Measurements from ENCODE around the gene TRAPPC2B. TPM values are rescaled to one million over a fixed set of nuclear protein-coding genes. Genes with fewer than 3 reads are reported as not detected.

Gene TRAPPC2B
- total RNA-seq, 4 donors from 2014 or later = 15.3 to 22.9 (median 16.9) TPM

- DNase-seq (ENCODE audit: low spot score) (no peak), ATAC-seq (ENCODE audit: low FRiP score) (no peak)
- no peak for TF ChIP-seq CTCF (IDR thresholded peaks at IDR 0.05)
Measured at GRCh38 chr19:57382806-57383488, 19.6 kb downstream of the TRAPPC2B start.

DNA sequence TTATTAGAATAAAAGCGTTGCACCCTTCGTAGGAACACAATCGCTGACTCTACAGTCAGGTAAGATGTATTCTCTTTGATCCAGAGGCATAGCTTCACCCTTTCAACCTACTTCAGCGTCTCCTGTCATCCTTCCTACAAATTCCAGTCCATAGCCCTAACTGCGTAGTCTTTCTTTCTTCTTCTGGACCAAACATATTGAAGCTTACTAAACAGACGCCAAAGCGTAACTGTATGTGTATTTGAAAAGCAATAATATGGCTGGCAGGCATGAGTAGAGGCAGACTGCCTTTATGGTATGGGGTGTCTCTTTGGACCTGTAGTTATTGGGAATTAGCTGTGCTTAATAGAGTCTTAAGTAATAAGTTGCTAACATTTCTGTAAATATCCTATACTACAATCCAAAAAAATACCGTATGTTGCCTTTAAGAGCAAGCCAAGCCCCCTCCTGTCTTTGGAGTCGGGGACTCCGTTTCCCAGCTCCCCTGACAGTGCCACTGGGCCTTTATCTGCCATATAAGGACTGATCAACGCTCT, 25.9 kb downstream of the TRAPPC2B start:
- ATAC-seq (ENCODE audit: low FRiP score) (no peak), DNase-seq (ENCODE audit: low spot score) (no peak)
- no peak for TF ChIP-seq CTCF (IDR thresholded peaks at IDR 0.05)

- no peak for TF ChIP-seq CTCF (IDR thresholded peaks at IDR 0.05)
- ATAC-seq (ENCODE audit: low FRiP score) (peak; percentile 99), DNase-seq (ENCODE audit: low spot score) (peak; percentile 98)
Measured at GRCh38 chr19:57389730-57390598, 26.6 kb downstream of the TRAPPC2B start, which contains the start of gene ZNF548. ZNF548 (plus strand) TSS chr19:57389854; CDS start chr19:57390100, 246 bp downstream.

- no peak for ATAC-seq (ENCODE audit: low FRiP score)
- TF ChIP-seq CTCF (IDR thresholded peaks at IDR 0.05) = no peak
- no peak for DNase-seq (ENCODE audit: low spot score)
Measured at GRCh38 chr19:57395710-57396109, 32.4 kb downstream of the TRAPPC2B start.

DNA sequence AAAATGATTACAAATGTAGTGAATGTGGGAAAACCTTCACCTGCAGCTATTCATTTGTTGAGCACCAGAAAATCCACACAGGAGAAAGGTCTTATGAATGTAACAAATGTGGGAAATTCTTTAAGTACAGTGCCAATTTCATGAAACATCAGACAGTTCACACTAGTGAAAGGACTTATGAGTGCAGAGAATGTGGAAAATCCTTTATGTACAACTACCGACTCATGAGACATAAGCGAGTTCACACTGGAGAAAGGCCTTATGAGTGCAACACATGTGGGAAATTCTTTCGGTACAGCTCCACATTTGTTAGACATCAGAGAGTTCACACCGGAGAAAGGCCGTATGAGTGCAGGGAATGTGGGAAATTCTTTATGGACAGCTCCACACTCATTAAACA, 35.5 kb downstream of the TRAPPC2B start:
- no peak for ATAC-seq (ENCODE audit: low FRiP score)
- TF ChIP-seq CTCF (IDR thresholded peaks at IDR 0.05) = no peak
- DNase-seq (ENCODE audit: low spot score) = no peak

- ATAC-seq (ENCODE audit: low FRiP score) (no peak), DNase-seq (ENCODE audit: low spot score) (no peak)
- no peak for TF ChIP-seq CTCF (IDR thresholded peaks at IDR 0.05)
Measured at GRCh38 chr19:57403737-57404563, 40.6 kb downstream of the TRAPPC2B start.

All from omental fat pad (tissue), 4 donors.